ELR (cell line): ENCODE data around the gene NDUFB11.

Experiments
- DNase-seq: peaks from one replicate; pipeline ENCODE4 v3.0.0-alpha.2; 2015; ENCODE audit warnings: low read depth

Gene NDUFB11

GRCh38 chrX:47144626-47145394, at the start of gene NDUFB11, which contains the start of gene RBM10:
TSS of gene NDUFB11 (minus strand) at chrX:47144702. CDS start at chrX:47144679, 23 bp downstream.
TSS of gene RBM10 (plus strand) at chrX:47145221. CDS start at chrX:47147482, 2,261 bp downstream.
- DNase-seq: peak; percentile 95

GRCh38 chrX:47193475-47194193, 49.1 kb upstream of the NDUFB11 start, which contains the start of gene UBA1:
TSS of gene UBA1 (plus strand) at chrX:47193829. CDS start at chrX:47198803, 4,974 bp downstream.
- DNase-seq: peak; percentile 95

GRCh38 chrX:47191806-47192401, 47.4 kb upstream of the NDUFB11 start:
- DNase-seq: no peak

- peak; percentile 32 for DNase-seq
Measured at GRCh38 chrX:47191331-47191730, 46.8 kb upstream of the NDUFB11 start.

- DNase-seq: peak; percentile 93
Measured at GRCh38 chrX:47190445-47191269, 46.2 kb upstream of the NDUFB11 start.

- DNase-seq: no peak
Measured at GRCh38 chrX:47189906-47190305, 45.4 kb upstream of the NDUFB11 start.

- DNase-seq: peak; percentile 15
Measured at GRCh38 chrX:47187106-47187677, 42.7 kb upstream of the NDUFB11 start.

- DNase-seq: no peak
Measured at GRCh38 chrX:47186096-47186740, 41.7 kb upstream of the NDUFB11 start.

- no peak for DNase-seq
Measured at GRCh38 chrX:47185241-47185640, 40.7 kb upstream of the NDUFB11 start.

- no peak for DNase-seq
Measured at GRCh38 chrX:47184486-47184885, 40.0 kb upstream of the NDUFB11 start.

GRCh38 chrX:47182106-47182700, 37.7 kb upstream of the NDUFB11 start:
- no peak for DNase-seq

- DNase-seq: no peak
Measured at GRCh38 chrX:47181301-47181700, 36.8 kb upstream of the NDUFB11 start.

GRCh38 chrX:47180346-47180745, 35.8 kb upstream of the NDUFB11 start:
- DNase-seq: no peak

GRCh38 chrX:47179928-47180255, 35.4 kb upstream of the NDUFB11 start:
- DNase-seq: no peak

GRCh38 chrX:47179221-47179927, 34.9 kb upstream of the NDUFB11 start:
- DNase-seq: peak; percentile 40

GRCh38 chrX:47178337-47178736, 33.8 kb upstream of the NDUFB11 start:
- no peak for DNase-seq

- DNase-seq: no peak
Measured at GRCh38 chrX:47177079-47177478, 32.6 kb upstream of the NDUFB11 start.

- DNase-seq: no peak
Measured at GRCh38 chrX:47176101-47176740, 31.7 kb upstream of the NDUFB11 start.

- no peak for DNase-seq
Measured at GRCh38 chrX:47175588-47175980, 31.1 kb upstream of the NDUFB11 start.
